Lower lobe of right lung (tissue), 2 donors: ENCODE measurements around the gene HDC. TPM values are rescaled to one million over a fixed set of nuclear protein-coding genes. Genes with fewer than 3 reads are reported as not detected.

Experiments
- ATAC-seq, 2 donors: fragments of 200-7000 bp; cut with Tn5 transposase; one replicate each; pipeline ENCODE4 v1.9.1; 2020 to 2022; ENCODE audit warnings: mild to moderate bottlenecking in 2 of 2, moderate library complexity in 2 of 2
- DNase-seq: peaks from one replicate; pipeline ENCODE4 v3.0.0-alpha.2; 2020
- H3K27ac ChIP-seq: fragments of 200-600 bp; one replicate; pipeline ENCODE4 v1.8.0; 2022
- H3K27me3 ChIP-seq: fragments of 200-600 bp; one replicate; pipeline ENCODE4 v1.8.0; 2022; ENCODE audit warnings: low read depth
- H3K36me3 ChIP-seq: fragments of 200-600 bp; one replicate; pipeline ENCODE4 v1.8.0; 2022; ENCODE audit warnings: mild to moderate bottlenecking
- H3K4me1 ChIP-seq: fragments of 200-600 bp; one replicate; pipeline ENCODE4 v1.8.0; 2022
- H3K4me3 ChIP-seq: fragments of 200-600 bp; one replicate; pipeline ENCODE4 v1.8.0; 2022; ENCODE audit warnings: mild to moderate bottlenecking
- H3K9me3 ChIP-seq: fragments of 200-600 bp; one replicate; pipeline ENCODE4 v1.8.0; 2022
- intact Hi-C: fragments of 100-400 bp; cut with DNase I; formaldehyde crosslinking; loops from one replicate; pipeline ENCODE4 v1.11.0; 2022
- total RNA-seq: library from RNA; stranded (reverse); fragmentation: NEBNext Ultra II Directional; extraction: Animal tissue kit (Norgen Biotek cat#: 25700); gene quantifications from one replicate; pipeline ENCODE4 v1.2.1, GENCODE V29; 2021
- TF ChIP-seq, protein P1 (sequence below): fragments of 200-600 bp; IDR thresholded peaks from one replicate; pipeline ENCODE4 v1.8.0; 2022; ENCODE audit warnings: antibody characterized with exemption, mild to moderate bottlenecking
- donor health status: DM: no; HTN: yes; CAD: no; lungs with severe emphysema.

HDC gene
- total RNA-seq, 1 donor from 2014 or later, result 4.8 TPM

DNA sequence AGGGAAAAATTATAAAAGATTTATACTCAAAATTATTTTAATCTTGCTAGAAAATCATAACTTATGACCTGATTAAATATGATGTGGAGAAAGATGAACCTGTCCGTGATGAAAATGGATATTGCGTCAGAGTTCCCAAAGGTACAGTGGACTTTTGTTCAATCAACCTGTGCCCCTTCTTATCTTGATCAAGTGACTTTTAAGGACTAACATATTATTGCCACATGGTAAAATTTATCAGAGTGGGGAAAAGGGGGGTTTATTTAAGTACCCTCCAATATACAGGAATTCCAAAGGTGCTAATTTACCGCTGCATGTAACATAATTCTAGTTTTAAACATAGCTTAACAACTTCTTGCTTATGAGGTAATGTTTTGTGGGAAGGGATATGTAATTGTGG is 39.6 kb downstream of the HDC start:
- TF ChIP-seq, protein P1, sequence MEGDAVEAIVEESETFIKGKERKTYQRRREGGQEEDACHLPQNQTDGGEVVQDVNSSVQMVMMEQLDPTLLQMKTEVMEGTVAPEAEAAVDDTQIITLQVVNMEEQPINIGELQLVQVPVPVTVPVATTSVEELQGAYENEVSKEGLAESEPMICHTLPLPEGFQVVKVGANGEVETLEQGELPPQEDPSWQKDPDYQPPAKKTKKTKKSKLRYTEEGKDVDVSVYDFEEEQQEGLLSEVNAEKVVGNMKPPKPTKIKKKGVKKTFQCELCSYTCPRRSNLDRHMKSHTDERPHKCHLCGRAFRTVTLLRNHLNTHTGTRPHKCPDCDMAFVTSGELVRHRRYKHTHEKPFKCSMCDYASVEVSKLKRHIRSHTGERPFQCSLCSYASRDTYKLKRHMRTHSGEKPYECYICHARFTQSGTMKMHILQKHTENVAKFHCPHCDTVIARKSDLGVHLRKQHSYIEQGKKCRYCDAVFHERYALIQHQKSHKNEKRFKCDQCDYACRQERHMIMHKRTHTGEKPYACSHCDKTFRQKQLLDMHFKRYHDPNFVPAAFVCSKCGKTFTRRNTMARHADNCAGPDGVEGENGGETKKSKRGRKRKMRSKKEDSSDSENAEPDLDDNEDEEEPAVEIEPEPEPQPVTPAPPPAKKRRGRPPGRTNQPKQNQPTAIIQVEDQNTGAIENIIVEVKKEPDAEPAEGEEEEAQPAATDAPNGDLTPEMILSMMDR, result no peak
- no peaks in the 10 kb centered on the region for H3K9me3 ChIP-seq
- no peaks in the 10 kb centered on the region for H3K36me3 ChIP-seq
- ATAC-seq (no peak), DNase-seq (no peak)
- intact Hi-C loops, result no loop called here
- no peaks in the 10 kb centered on the region for H3K27me3 ChIP-seq
- H3K4me3 ChIP-seq, result no peak overlapping the region
- no peaks in the 10 kb centered on the region for H3K4me1 ChIP-seq
- no peak overlapping the region for H3K27ac ChIP-seq

GRCh38 chr15:50225057-50225456 is 40.5 kb downstream of the HDC start:
- TF ChIP-seq, protein P1, result no peak
- no peaks in the 10 kb centered on the region for H3K36me3 ChIP-seq
- DNase-seq (no peak), ATAC-seq (no peak)
- H3K4me1 ChIP-seq, result no peaks in the 10 kb centered on the region
- H3K9me3 ChIP-seq, result no peaks in the 10 kb centered on the region
- no peak overlapping the region for H3K4me3 ChIP-seq
- no peak overlapping the region for H3K27ac ChIP-seq
- intact Hi-C loops, result no loop called here
- no peaks in the 10 kb centered on the region for H3K27me3 ChIP-seq

DNA sequence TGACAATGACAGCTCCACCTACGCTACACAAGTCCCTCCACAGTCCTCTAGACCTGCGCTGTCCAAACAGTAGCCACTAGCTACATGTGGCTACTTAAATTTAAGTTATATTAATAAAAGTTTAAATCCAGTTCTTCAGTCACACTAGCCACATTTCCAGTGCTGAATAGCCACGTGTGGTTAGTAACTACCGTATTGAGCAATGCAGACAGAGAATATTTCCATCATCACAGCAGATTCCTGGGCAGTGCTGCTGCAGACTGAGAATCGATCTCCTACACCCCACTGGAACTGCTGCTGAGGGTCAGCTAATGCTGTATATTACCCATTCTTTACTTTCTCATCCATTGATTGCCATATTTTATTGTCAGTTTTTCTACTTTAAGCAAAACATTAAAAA is 40.9 kb downstream of the HDC start:
- Histone ChIP-seq H3K4me1 (no peaks in the 10 kb centered on the region), H3K9me3 (no peaks in the 10 kb centered on the region), H3K36me3 (no peaks in the 10 kb centered on the region), H3K27me3 (no peaks in the 10 kb centered on the region), H3K4me3 (no peak overlapping the region), H3K27ac (no peak overlapping the region)
- ATAC-seq (no peak), DNase-seq (no peak)
- TF ChIP-seq, protein P1, result no peak
- intact Hi-C loops, result no loop called here

GRCh38 chr15:50222181-50222580 is 43.3 kb downstream of the HDC start:
- intact Hi-C loops, result no loop called here
- no peak for ATAC-seq
- Histone ChIP-seq H3K4me3 (no peak overlapping the region), H3K27ac (no peak overlapping the region), H3K4me1 (no peaks in the 10 kb centered on the region), H3K36me3 (no peaks in the 10 kb centered on the region), H3K27me3 (no peaks in the 10 kb centered on the region), H3K9me3 (no peaks in the 10 kb centered on the region)
- TF ChIP-seq, protein P1, result no peak
- DNase-seq, result no peak

DNA sequence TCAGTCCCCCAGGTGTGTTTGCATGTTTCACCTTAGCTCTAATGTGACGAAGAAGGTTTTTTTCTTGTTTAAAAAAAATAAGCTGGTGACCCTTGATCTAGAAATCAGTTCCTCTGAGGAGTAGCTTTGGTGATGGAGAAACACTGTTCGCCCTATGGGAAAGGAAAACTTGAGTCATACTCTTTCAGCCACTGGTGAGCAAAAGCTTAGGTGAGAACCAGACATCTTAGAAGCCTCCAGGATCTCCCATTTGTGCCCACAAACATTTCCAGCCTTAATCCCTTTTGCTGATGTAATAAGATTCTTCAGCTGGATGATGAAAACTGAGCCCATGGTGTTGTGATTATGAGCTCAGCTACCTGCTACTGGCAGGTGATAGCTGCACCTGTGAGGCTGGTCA is 45.7 kb downstream of the HDC start:
- Histone ChIP-seq H3K4me1 (no peaks in the 10 kb centered on the region), H3K27ac (no peak overlapping the region), H3K36me3 (no peaks in the 10 kb centered on the region), H3K27me3 (no peaks in the 10 kb centered on the region), H3K9me3 (no peaks in the 10 kb centered on the region), H3K4me3 (no peak overlapping the region)
- TF ChIP-seq, protein P1, result no peak
- ATAC-seq (no peak), DNase-seq (no peak)
- intact Hi-C loops, result no loop called here

- no peak overlapping the region for H3K27ac ChIP-seq
- no peaks in the 10 kb centered on the region for H3K27me3 ChIP-seq
- H3K4me3 ChIP-seq, result no peak overlapping the region
- intact Hi-C loops, result no loop called here
- H3K9me3 ChIP-seq, result no peaks in the 10 kb centered on the region
- TF ChIP-seq, protein P1, result no peak
- H3K36me3 ChIP-seq, result no peaks in the 10 kb centered on the region
- H3K4me1 ChIP-seq, result no peaks in the 10 kb centered on the region
- ATAC-seq (no peak), DNase-seq (no peak)
Measured at GRCh38 chr15:50218691-50219090, 46.8 kb downstream of the HDC start.
